PC-9 (cell line): ENCODE results near the gene FERD3L. TPM values are rescaled to one million over a fixed set of nuclear protein-coding genes. Genes with fewer than 3 reads are reported as not detected.

Experiments used
- BruUV-seq: library from RNA; stranded (reverse); fragments of 400-500 nt; replicated peaks from 2 replicates; lab custom pipeline; 2021; lab: Mats Ljungman, UMichigan
- CTCF ChIA-PET: fragments of 300-600 bp; sonication (Branson Sonifier 250); formaldehyde crosslinking; loops from one replicate; lab custom pipeline; 2022; ENCODE audit warnings: antibody characterized with exemption; lab: Charles Lee
- POLR2A ChIA-PET: fragments of 300-600 bp; sonication (Branson Sonifier 250); formaldehyde crosslinking; loops from one replicate; lab custom pipeline; 2022; ENCODE audit warnings: antibody characterized with exemption; ENCODE audit not compliant: unreplicated experiment; lab: Charles Lee
- DNase-seq, 2 experiments: peaks; one replicate each; pipeline versions ENCODE4 v3.0.0 to v3.0.0-alpha.2; 2015 to 2022; ENCODE audit warnings: mixed read lengths in 1 of 2
- H2AFZ ChIP-seq: fragments of 200-600 bp; sonication (generic); 2 replicates; pipeline ENCODE4 v1.8.1; 2017; ENCODE audit warnings: antibody characterized with exemption
- H3F3A ChIP-seq: fragments of 200-600 bp; sonication (generic); 2 replicates; pipeline ENCODE4 v1.8.1; 2017; ENCODE audit warnings: antibody characterized with exemption, mild to moderate bottlenecking, low read depth; ENCODE audit not compliant: insufficient read depth
- H3K27ac ChIP-seq: fragments of 200-600 bp; sonication (generic); 2 replicates; pipeline ENCODE4 v1.6.1; 2016; ENCODE audit warnings: mixed run types
- H3K27me3 ChIP-seq: fragments of 200-600 bp; sonication (generic); 2 replicates; pipeline ENCODE4 v1.6.1; 2016; ENCODE audit warnings: low read depth, mixed run types; ENCODE audit not compliant: insufficient read depth
- H3K36me3 ChIP-seq: fragments of 200-600 bp; sonication (generic); 2 replicates; pipeline ENCODE4 v1.6.1; 2016; ENCODE audit warnings: low read depth, mixed run types
- H3K4me1 ChIP-seq: fragments of 200-600 bp; sonication (generic); replicated peaks from 2 replicates; pipeline ENCODE4 v1.6.1; 2016; ENCODE audit warnings: mixed run types; ENCODE audit not compliant: insufficient read depth
- H3K4me2 ChIP-seq: fragments of 200-600 bp; sonication (generic); 2 replicates; pipeline ENCODE4 v1.6.1; 2017; ENCODE audit warnings: mixed run types
- H3K4me3 ChIP-seq: fragments of 200-600 bp; sonication (generic); 2 replicates; pipeline ENCODE4 v1.6.1; 2016; ENCODE audit warnings: mixed run types
- H3K79me2 ChIP-seq: fragments of 200-600 bp; sonication (generic); 2 replicates; pipeline ENCODE4 v1.6.1; 2017; ENCODE audit warnings: low read depth, mixed run types
- H3K9me2 ChIP-seq: fragments of 200-600 bp; sonication (generic); 2 replicates; pipeline ENCODE4 v1.8.1; 2017; ENCODE audit warnings: mild to moderate bottlenecking; ENCODE audit not compliant: insufficient read depth
- H3K9me3 ChIP-seq: fragments of 200-600 bp; sonication (generic); 2 replicates; pipeline ENCODE4 v1.8.1; 2016; ENCODE audit warnings: low read depth; ENCODE audit not compliant: insufficient read depth
- H4K20me1 ChIP-seq: fragments of 200-600 bp; sonication (generic); 2 replicates; pipeline ENCODE4 v1.8.1; 2017; ENCODE audit not compliant: insufficient read depth
- EZH2 ChIP-seq: fragments of 200-600 bp; sonication (generic); IDR thresholded peaks from 2 replicates; pipeline ENCODE4 v1.8.0; 2017; ENCODE audit warnings: antibody characterized with exemption, low read depth
- intact Hi-C: fragments of 100-400 bp; cut with micrococcal nuclease; formaldehyde crosslinking; loops from one replicate; pipeline ENCODE4 v1.10.0; 2022; ENCODE audit not compliant: unreplicated experiment
- total RNA-seq: library from RNA; stranded (reverse); gene quantifications from 2 replicates; pipeline ENCODE4 v1.2.3, GENCODE V29; 2021
- TF ChIP-seq, protein P1 (sequence below): fragments of 200-600 bp; sonication (generic); conservative IDR thresholded peaks from 2 replicates; pipeline ENCODE4 v1.6.1; 2017; ENCODE audit warnings: mixed run types, antibody characterized with exemption, mild to moderate bottlenecking, moderate library complexity

Gene FERD3L
- total RNA-seq, 1 experiment from 2014 or later, result not detected

DNA sequence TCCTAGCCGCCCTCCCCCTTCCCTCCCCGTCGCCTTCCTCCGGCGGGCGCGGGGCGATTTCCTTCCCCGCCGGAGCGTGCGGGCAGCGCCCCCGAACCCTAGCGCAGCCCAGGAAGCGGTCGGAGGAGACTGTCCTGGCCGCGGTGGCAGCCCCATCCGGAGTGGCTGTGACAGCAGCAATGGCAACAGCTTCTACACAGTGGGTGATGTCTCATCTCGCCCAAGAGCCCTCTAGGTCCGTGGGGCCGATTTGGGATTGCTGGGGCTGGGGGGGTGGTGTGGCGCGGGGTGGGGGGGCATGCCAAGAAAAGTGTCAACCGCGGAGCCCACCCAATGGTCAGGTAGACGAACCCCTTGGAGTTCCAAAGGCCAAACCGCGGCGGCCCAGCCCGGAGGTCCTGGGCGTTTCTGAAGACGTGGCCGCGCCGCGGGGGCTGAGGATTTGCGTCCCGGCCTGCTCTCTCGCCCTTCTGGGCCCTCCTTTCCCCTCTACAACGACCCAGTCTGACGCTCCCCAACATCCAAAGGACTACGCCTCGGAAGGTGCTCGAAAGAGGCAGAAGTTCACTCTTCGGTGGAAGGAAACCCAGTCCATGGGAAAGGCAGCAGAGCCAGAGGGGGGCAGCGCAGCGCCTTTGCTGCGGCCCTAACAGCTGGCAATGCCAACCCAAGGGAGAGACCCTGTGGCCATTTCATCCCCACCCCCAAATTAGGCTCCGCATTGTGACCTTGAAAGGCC, 27.2 kb downstream of the FERD3L start:
- POLR2A ChIA-PET, result no interaction called here
- TF ChIP-seq, protein P1, sequence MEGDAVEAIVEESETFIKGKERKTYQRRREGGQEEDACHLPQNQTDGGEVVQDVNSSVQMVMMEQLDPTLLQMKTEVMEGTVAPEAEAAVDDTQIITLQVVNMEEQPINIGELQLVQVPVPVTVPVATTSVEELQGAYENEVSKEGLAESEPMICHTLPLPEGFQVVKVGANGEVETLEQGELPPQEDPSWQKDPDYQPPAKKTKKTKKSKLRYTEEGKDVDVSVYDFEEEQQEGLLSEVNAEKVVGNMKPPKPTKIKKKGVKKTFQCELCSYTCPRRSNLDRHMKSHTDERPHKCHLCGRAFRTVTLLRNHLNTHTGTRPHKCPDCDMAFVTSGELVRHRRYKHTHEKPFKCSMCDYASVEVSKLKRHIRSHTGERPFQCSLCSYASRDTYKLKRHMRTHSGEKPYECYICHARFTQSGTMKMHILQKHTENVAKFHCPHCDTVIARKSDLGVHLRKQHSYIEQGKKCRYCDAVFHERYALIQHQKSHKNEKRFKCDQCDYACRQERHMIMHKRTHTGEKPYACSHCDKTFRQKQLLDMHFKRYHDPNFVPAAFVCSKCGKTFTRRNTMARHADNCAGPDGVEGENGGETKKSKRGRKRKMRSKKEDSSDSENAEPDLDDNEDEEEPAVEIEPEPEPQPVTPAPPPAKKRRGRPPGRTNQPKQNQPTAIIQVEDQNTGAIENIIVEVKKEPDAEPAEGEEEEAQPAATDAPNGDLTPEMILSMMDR, result no peak
- no peak for TF ChIP-seq EZH2
- no peak overlapping the region for H2AFZ ChIP-seq
- no peak overlapping the region for H3K4me2 ChIP-seq
- H3K79me2 ChIP-seq, result no peaks in the 10 kb centered on the region
- intact Hi-C loops, result no loop called here
- no peak overlapping the region for H3K27ac ChIP-seq
- H3K4me1 ChIP-seq, result no peaks in the 10 kb centered on the region
- BruUV-seq, result no TSS peak
- no peaks in the 10 kb centered on the region for H3K9me3 ChIP-seq
- no peaks in the 10 kb centered on the region for H3K9me2 ChIP-seq
- no peak overlapping the region for H3K4me3 ChIP-seq
- CTCF ChIA-PET, result interaction anchor here (0.6 kb wide), 1 partner anchor 765 kb away, joined by 3 read pairs; no protein-coding TSS in a partner anchor
- peak in 1 of 2 experiments; percentile 26 for DNase-seq
- no peaks in the 10 kb centered on the region for H3F3A ChIP-seq
- H4K20me1 ChIP-seq, result no peaks in the 10 kb centered on the region; the same call in 1 of the 2 replicates
- H3K36me3 ChIP-seq, result no peaks in the 10 kb centered on the region
- no peaks in the 10 kb centered on the region for H3K27me3 ChIP-seq

DNA sequence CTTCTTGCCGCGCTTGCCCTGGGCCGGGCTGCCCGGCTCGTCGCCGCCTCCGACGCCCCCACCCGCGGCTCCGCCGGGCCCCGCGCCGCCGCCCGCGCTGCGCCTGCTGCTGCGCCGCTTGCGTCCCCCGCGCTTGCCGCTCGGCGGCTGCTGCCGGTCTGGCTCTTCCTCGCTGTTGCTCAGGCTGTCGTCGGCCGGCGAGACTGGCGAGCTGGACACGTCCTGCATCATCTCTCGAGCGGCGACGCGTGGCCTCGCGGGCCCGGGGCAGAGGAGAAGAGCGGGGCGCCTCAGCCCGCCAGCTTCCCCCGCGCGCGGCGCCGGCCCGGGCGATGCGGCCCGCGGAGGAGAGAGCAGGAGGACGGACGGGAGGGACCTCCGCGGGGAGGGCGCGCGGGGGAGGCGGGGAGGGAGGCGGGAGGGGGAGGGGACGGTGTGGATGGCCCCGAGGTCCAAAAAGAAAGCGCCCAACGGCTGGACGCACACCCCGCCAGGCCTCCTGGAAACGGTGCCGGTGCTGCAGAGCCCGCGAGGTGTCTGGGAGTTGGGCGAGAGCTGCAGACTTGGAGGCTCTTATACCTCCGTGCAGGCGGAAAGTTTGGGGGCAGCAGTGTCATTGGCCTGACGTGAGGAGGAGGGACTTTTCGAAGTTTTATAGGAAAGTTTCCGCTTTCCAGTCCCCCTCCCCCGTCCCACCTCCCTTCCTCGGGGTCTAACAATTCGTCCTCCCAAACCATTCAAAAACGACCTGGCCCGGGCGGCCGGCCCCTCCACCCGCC, 27.9 kb downstream of the FERD3L start, which contains the start of gene TWIST1:
Gene TWIST1 (minus strand): TSS at position 546 of the 779 bp plus-strand sequence. CDS start 315 bp downstream, at position 231.
- intact Hi-C loops, result no loop called here
- H3K9me3 ChIP-seq, result no peaks in the 10 kb centered on the region
- no peaks in the 10 kb centered on the region for H3K4me1 ChIP-seq
- H3K79me2 ChIP-seq, result no peaks in the 10 kb centered on the region
- TF ChIP-seq, protein P1, result no peak
- TF ChIP-seq EZH2, result no peak
- no peaks in the 10 kb centered on the region for H4K20me1 ChIP-seq
- peak within 1 kb of the TSS; percentile 70 for H2AFZ ChIP-seq
- peak; percentile 7 to 13 for DNase-seq
- H3K4me2 ChIP-seq, result peak within 1 kb of the TSS; percentile 56
- H3K27ac ChIP-seq, result no peak within 1 kb of the TSS
- no peaks in the 10 kb centered on the region for H3F3A ChIP-seq
- H3K36me3 ChIP-seq, result no peaks in the 10 kb centered on the region
- POLR2A ChIA-PET, result no interaction called here
- CTCF ChIA-PET, result no interaction called here
- no peaks in the 10 kb centered on the region for H3K27me3 ChIP-seq
- H3K4me3 ChIP-seq, result peak within 1 kb of the TSS; percentile 51
- H3K9me2 ChIP-seq, result no peaks in the 10 kb centered on the region
- BruUV-seq, result no TSS peak
